GM23338 (cell line): ENCODE measurements around the gene KRT7. TPM values are rescaled to one million over a fixed set of nuclear protein-coding genes. Genes with fewer than 3 reads are reported as not detected.
"Not testable (repeated sequence)": the region's sequence is repeated elsewhere in the genome, so short reads cannot be mapped to it uniquely, and the experiment has no call there.

ENCODE experiments used
- ATAC-seq: fragments of 200-7000 bp; cut with Tn5 transposase; 3 replicates; pipeline ENCODE4 v1.9.1; 2020
- DNase-seq: peaks from one replicate; pipeline ENCODE4 v3.0.0-alpha.2; 2015; ENCODE audit warnings: low spot score
- H2AFZ ChIP-seq: fragments of 200-600 bp; sonication (generic); 2 replicates; pipeline ENCODE4 v1.8.0; 2016; ENCODE audit warnings: antibody characterized with exemption, mild to moderate bottlenecking, moderate library complexity
- H3F3A ChIP-seq: fragments of 200-600 bp; sonication (generic); replicated peaks from 2 replicates; pipeline ENCODE4 v1.8.0; 2017; ENCODE audit warnings: antibody characterized with exemption, mixed run types, low read depth
- H3K27ac ChIP-seq: fragments of 200-600 bp; sonication (generic); 2 replicates; pipeline ENCODE4 v1.6.1; 2016; ENCODE audit warnings: low read depth
- H3K27me3 ChIP-seq: fragments of 200-600 bp; sonication (generic); 2 replicates; pipeline ENCODE4 v1.8.0; 2016; ENCODE audit warnings: mild to moderate bottlenecking, mixed run types, moderate library complexity; ENCODE audit not compliant: insufficient read depth
- H3K36me3 ChIP-seq: fragments of 200-600 bp; sonication (generic); 2 replicates; pipeline ENCODE4 v1.8.0; 2016; ENCODE audit warnings: mild to moderate bottlenecking; ENCODE audit not compliant: insufficient read depth
- H3K4me1 ChIP-seq: fragments of 200-600 bp; sonication (generic); 2 replicates; pipeline ENCODE4 v1.8.0; 2016; ENCODE audit warnings: mild to moderate bottlenecking, moderate library complexity; ENCODE audit not compliant: insufficient read depth
- H3K4me2 ChIP-seq: fragments of 200-600 bp; sonication (generic); 2 replicates; pipeline ENCODE4 v1.7.1; 2017; ENCODE audit warnings: mixed run types
- H3K4me3 ChIP-seq: fragments of 200-600 bp; sonication (generic); 2 replicates; pipeline ENCODE4 v1.6.1; 2016; ENCODE audit warnings: mixed run types
- H3K79me2 ChIP-seq: fragments of 200-600 bp; sonication (generic); replicated peaks from 2 replicates; pipeline ENCODE4 v1.8.0; 2017; ENCODE audit warnings: mild to moderate bottlenecking; ENCODE audit not compliant: insufficient read depth
- H3K9me2 ChIP-seq: fragments of 200-600 bp; sonication (generic); 2 replicates; pipeline ENCODE4 v1.8.0; 2017; ENCODE audit not compliant: insufficient read depth
- H4K20me1 ChIP-seq: fragments of 200-600 bp; sonication (generic); replicated peaks from 2 replicates; pipeline ENCODE4 v1.8.0; 2017; ENCODE audit warnings: mild to moderate bottlenecking; ENCODE audit not compliant: insufficient read depth
- H3K27ac Mint-ChIP-seq: 2 replicates; pipeline ENCODE4 v1.8.0; 2020; ENCODE audit warnings: inconsistent platforms, mild to moderate bottlenecking, moderate library complexity, mixed read lengths
- H3K27me3 Mint-ChIP-seq: 3 replicates; pipeline ENCODE4 v1.8.0; 2022; ENCODE audit warnings: low read depth, mild to moderate bottlenecking, moderate library complexity, mixed read lengths, inconsistent platforms; ENCODE audit not compliant: insufficient read depth, poor library complexity
- H3K36me3 Mint-ChIP-seq: 3 replicates; pipeline ENCODE4 v1.8.0; 2021; ENCODE audit warnings: low read depth, mild to moderate bottlenecking, inconsistent platforms, moderate library complexity, mixed read lengths
- H3K4me1 Mint-ChIP-seq: 3 replicates; pipeline ENCODE4 v1.8.0; 2020; ENCODE audit warnings: mild to moderate bottlenecking, inconsistent platforms, mixed read lengths
- H3K4me3 Mint-ChIP-seq: 3 replicates; pipeline ENCODE4 v1.8.0; 2021; ENCODE audit warnings: moderate library complexity, mild to moderate bottlenecking, inconsistent platforms, mixed read lengths
- H3K9me3 Mint-ChIP-seq: 3 replicates; pipeline ENCODE4 v1.8.0; 2020; ENCODE audit warnings: moderate library complexity, mild to moderate bottlenecking, inconsistent platforms, mixed read lengths
- EZH2 ChIP-seq: fragments of 200-600 bp; sonication (generic); IDR thresholded peaks from one replicate; pipeline ENCODE4 v1.8.0; 2017; ENCODE audit warnings: antibody characterized with exemption, mild to moderate bottlenecking, low read depth; ENCODE audit not compliant: unreplicated experiment
- polyA plus RNA-seq: library from polyadenylated mRNA; unstranded; fragments of >200 nt; fragmentation: Nextera tagmentation; extraction: Ambion mirVana; gene quantifications from 2 replicates; pipeline ENCODE4 v1.2.1, GENCODE V29; 2016
- total RNA-seq: library from RNA; depleted of rRNA; stranded (reverse); fragments of >200 nt; shearing (Covaris generic); gene quantifications from 2 replicates; pipeline ENCODE4 v1.2.3, GENCODE V29; 2014
- TF ChIP-seq, protein P1 (sequence below), 2 experiments: fragments of 200-600 bp in 1 of 2; sonication (generic) in 1 of 2; conservative IDR thresholded peaks; 2 replicates each; pipeline versions ENCODE4 v1.5.1 to v1.6.1; 2016 to 2017; ENCODE audit warnings: antibody characterized with exemption in 2 of 2, low read depth in 2 of 2, mild to moderate bottlenecking in 2 of 2, moderate library complexity in 1 of 2
- TF ChIP-seq, protein P2 (sequence below): fragments of 250-450 bp; sonication (Bioruptor Pico); IDR thresholded peaks from 2 replicates; pipeline ENCODE4 v1.5.0; 2020; ENCODE audit warnings: mild to moderate bottlenecking, moderate library complexity
- TF ChIP-seq, protein P3 (sequence below): IDR thresholded peaks from 2 replicates; pipeline ENCODE4 v1.6.1; 2016; ENCODE audit warnings: antibody characterized with exemption

KRT7 gene
- total and polyA plus RNA-seq, 2 experiments from 2014 or later, result 6.5 to 9.4 TPM

DNA sequence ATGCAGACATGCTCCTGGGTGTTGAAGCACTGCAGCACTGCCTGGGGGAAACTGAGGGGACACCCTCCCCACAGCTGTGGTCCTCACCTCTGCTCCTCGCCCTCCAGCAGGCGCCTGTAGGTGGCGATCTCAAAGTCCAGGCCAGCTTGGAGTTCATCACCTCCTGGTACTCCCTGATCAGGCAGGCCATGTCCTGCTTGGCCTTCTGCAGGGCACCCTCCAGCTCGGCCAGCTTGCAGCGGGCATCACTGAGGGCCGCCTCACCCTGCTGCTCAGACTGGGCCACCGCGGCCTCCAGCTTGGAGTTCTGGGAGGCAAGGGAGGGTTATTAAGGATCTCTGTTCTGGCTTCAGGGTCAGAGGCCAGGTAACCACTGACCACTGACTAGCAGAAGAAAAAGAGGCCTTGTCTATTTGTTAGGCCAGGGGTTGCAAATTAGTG lies 19.2 kb downstream of the KRT7 start:
- H2AFZ ChIP-seq, H3K4me1 ChIP-seq, H4K20me1 ChIP-seq, H3K36me3 Mint-ChIP-seq, H3K4me2 ChIP-seq, H3F3A ChIP-seq, H3K9me3 Mint-ChIP-seq, H3K36me3 ChIP-seq, H3K27ac Mint-ChIP-seq, H3K79me2 ChIP-seq, H3K9me2 ChIP-seq, H3K4me3 Mint-ChIP-seq, H3K27ac ChIP-seq, H3K4me3 ChIP-seq: not testable (repeated sequence)
- TF ChIP-seq, protein P1, sequence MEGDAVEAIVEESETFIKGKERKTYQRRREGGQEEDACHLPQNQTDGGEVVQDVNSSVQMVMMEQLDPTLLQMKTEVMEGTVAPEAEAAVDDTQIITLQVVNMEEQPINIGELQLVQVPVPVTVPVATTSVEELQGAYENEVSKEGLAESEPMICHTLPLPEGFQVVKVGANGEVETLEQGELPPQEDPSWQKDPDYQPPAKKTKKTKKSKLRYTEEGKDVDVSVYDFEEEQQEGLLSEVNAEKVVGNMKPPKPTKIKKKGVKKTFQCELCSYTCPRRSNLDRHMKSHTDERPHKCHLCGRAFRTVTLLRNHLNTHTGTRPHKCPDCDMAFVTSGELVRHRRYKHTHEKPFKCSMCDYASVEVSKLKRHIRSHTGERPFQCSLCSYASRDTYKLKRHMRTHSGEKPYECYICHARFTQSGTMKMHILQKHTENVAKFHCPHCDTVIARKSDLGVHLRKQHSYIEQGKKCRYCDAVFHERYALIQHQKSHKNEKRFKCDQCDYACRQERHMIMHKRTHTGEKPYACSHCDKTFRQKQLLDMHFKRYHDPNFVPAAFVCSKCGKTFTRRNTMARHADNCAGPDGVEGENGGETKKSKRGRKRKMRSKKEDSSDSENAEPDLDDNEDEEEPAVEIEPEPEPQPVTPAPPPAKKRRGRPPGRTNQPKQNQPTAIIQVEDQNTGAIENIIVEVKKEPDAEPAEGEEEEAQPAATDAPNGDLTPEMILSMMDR (conservative IDR thresholded peaks at IDR 0.05; ENCODE audit: low read depth in 2 of 2), result peak; percentile 58 to 69
- Mint-ChIP-seq H3K4me1 (peaks cover 30% of the 10 kb centered on the region), H3K27me3 (peaks cover 48% of the 10 kb centered on the region)
- peaks cover 44% of the 10 kb centered on the region for H3K27me3 ChIP-seq
- ATAC-seq (peak; percentile 21), DNase-seq (peak; percentile 56)

DNA sequence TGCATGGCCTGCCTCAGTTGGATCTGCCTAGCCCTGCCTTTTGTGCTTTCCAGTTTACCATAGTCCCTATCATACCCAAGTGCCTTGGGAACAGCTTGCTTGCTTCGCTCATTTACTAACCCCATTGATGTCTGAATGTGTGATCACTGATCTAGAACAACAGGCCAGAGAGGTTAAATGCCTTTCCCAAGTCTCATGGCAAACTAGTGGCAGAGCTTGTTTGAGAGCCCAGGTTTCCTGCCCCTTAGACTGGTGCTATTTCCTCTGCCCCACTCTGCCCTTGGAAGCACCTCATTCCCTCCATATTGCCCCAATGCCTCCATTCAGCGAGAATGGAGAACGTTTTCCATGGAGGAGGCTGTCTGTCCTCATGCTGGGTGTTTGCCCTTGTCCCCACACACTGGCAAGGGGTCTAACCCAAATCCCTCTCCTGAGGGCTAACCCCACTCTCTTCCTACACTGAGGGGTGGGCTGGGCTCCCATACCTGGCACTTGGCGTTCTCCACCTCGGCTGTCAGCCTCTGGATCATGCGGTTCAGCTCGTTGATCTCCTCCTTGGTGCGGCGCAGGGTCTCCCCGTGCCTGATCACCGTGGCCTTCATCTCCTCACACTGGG lies 19.8 kb downstream of the KRT7 start:
- ATAC-seq (no peak), DNase-seq (no peak)
- Histone ChIP-seq H3K27me3 (peaks cover 50% of the 10 kb centered on the region), H3K79me2 (no peaks in the 10 kb centered on the region), H3K27ac (no peak overlapping the region), H3K9me2 (no peaks in the 10 kb centered on the region), H3K4me2 (no peak overlapping the region), H3F3A (no peaks in the 10 kb centered on the region), H3K4me1 (no peaks in the 10 kb centered on the region), H4K20me1 (no peaks in the 10 kb centered on the region; the same call in 1 of the 2 replicates), H2AFZ (no peak overlapping the region), H3K36me3 (no peaks in the 10 kb centered on the region), H3K4me3 (no peak overlapping the region)
- peaks cover 54% of the 10 kb centered on the region for H3K27me3 Mint-ChIP-seq
- no peaks in the 10 kb centered on the region; the same call in 2 of the 3 replicates for H3K9me3 Mint-ChIP-seq
- H3K36me3 Mint-ChIP-seq, result no peaks in the 10 kb centered on the region
- H3K4me3 Mint-ChIP-seq, result no peak overlapping the region
- no peak overlapping the region for H3K27ac Mint-ChIP-seq
- peaks cover 24% of the 10 kb centered on the region for H3K4me1 Mint-ChIP-seq
- TF ChIP-seq, protein P2, sequence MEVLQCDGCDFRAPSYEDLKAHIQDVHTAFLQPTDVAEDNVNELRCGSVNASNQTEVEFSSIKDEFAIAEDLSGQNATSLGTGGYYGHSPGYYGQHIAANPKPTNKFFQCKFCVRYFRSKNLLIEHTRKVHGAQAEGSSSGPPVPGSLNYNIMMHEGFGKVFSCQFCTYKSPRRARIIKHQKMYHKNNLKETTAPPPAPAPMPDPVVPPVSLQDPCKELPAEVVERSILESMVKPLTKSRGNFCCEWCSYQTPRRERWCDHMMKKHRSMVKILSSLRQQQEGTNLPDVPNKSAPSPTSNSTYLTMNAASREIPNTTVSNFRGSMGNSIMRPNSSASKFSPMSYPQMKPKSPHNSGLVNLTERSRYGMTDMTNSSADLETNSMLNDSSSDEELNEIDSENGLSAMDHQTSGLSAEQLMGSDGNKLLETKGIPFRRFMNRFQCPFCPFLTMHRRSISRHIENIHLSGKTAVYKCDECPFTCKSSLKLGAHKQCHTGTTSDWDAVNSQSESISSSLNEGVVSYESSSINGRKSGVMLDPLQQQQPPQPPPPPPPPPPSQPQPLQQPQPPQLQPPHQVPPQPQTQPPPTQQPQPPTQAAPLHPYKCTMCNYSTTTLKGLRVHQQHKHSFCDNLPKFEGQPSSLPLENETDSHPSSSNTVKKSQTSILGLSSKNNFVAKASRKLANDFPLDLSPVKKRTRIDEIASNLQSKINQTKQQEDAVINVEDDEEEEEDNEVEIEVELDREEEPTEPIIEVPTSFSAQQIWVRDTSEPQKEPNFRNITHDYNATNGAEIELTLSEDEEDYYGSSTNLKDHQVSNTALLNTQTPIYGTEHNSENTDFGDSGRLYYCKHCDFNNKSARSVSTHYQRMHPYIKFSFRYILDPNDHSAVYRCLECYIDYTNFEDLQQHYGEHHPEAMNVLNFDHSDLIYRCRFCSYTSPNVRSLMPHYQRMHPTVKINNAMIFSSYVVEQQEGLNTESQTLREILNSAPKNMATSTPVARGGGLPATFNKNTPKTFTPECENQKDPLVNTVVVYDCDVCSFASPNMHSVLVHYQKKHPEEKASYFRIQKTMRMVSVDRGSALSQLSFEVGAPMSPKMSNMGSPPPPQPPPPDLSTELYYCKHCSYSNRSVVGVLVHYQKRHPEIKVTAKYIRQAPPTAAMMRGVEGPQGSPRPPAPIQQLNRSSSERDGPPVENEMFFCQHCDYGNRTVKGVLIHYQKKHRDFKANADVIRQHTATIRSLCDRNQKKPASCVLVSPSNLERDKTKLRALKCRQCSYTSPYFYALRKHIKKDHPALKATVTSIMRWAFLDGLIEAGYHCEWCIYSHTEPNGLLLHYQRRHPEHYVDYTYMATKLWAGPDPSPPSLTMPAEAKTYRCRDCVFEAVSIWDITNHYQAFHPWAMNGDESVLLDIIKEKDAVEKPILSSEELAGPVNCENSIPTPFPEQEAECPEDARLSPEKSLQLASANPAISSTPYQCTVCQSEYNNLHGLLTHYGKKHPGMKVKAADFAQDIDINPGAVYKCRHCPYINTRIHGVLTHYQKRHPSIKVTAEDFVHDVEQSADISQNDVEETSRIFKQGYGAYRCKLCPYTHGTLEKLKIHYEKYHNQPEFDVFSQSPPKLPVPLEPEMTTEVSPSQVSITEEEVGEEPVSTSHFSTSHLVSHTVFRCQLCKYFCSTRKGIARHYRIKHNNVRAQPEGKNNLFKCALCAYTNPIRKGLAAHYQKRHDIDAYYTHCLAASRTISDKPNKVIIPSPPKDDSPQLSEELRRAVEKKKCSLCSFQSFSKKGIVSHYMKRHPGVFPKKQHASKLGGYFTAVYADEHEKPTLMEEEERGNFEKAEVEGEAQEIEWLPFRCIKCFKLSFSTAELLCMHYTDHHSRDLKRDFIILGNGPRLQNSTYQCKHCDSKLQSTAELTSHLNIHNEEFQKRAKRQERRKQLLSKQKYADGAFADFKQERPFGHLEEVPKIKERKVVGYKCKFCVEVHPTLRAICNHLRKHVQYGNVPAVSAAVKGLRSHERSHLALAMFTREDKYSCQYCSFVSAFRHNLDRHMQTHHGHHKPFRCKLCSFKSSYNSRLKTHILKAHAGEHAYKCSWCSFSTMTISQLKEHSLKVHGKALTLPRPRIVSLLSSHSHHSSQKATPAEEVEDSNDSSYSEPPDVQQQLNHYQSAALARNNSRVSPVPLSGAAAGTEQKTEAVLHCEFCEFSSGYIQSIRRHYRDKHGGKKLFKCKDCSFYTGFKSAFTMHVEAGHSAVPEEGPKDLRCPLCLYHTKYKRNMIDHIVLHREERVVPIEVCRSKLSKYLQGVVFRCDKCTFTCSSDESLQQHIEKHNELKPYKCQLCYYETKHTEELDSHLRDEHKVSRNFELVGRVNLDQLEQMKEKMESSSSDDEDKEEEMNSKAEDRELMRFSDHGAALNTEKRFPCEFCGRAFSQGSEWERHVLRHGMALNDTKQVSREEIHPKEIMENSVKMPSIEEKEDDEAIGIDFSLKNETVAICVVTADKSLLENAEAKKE (CRISPR knock-in tag), result no peak
- no peak for TF ChIP-seq EZH2
- TF ChIP-seq, protein P1 (conservative IDR thresholded peaks at IDR 0.05; ENCODE audit: low read depth in 2 of 2), result no peak
- TF ChIP-seq, protein P3, sequence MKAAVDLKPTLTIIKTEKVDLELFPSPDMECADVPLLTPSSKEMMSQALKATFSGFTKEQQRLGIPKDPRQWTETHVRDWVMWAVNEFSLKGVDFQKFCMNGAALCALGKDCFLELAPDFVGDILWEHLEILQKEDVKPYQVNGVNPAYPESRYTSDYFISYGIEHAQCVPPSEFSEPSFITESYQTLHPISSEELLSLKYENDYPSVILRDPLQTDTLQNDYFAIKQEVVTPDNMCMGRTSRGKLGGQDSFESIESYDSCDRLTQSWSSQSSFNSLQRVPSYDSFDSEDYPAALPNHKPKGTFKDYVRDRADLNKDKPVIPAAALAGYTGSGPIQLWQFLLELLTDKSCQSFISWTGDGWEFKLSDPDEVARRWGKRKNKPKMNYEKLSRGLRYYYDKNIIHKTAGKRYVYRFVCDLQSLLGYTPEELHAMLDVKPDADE, result no peak
